GM19043 (cell line): Measurements from ENCODE around the gene NDUFS7.

Experiments used
- ATAC-seq: cut with Tn5 transposase; IDR thresholded peaks from one replicate; pipeline ENCODE4 v1.9.1; 2021; ENCODE audit warnings: low read depth; ENCODE audit not compliant: unreplicated experiment

NDUFS7 gene

GRCh38 chr19:1399745-1400144 lies 16.0 kb downstream of the NDUFS7 start:
- no peak for ATAC-seq

- ATAC-seq, result no peak
These were observed 16.8 kb downstream of the NDUFS7 start for GRCh38 chr19:1400281-1401137.

GRCh38 chr19:1401138-1401888 lies 17.6 kb downstream of the NDUFS7 start, which contains the start of gene GAMT:
Gene GAMT (minus strand): TSS chr19:1401542. CDS start chr19:1401476, 66 bp downstream.
- no peak for ATAC-seq

- ATAC-seq, result no peak
These were observed 18.1 kb downstream of the NDUFS7 start for GRCh38 chr19:1401889-1402217.

- no peak for ATAC-seq
These were observed 18.8 kb downstream of the NDUFS7 start for GRCh38 chr19:1402411-1403070.

GRCh38 chr19:1406774-1407527 lies 23.2 kb downstream of the NDUFS7 start:
- ATAC-seq, result peak; percentile 67

- no peak for ATAC-seq
These were observed 24.0 kb downstream of the NDUFS7 start, which contains the start of gene DAZAP1 for GRCh38 chr19:1407528-1408299. Gene DAZAP1 (plus strand): TSS chr19:1407586. CDS start chr19:1407774, 188 bp downstream.

GRCh38 chr19:1408300-1409203 lies 24.8 kb downstream of the NDUFS7 start:
- no peak for ATAC-seq

- no peak for ATAC-seq
These were observed 25.7 kb downstream of the NDUFS7 start for GRCh38 chr19:1409204-1410005.

GRCh38 chr19:1410136-1410786 lies 26.6 kb downstream of the NDUFS7 start:
- no peak for ATAC-seq

- ATAC-seq, result no peak
These were observed 27.1 kb downstream of the NDUFS7 start for GRCh38 chr19:1410789-1411188.

GRCh38 chr19:1411255-1412191 lies 27.8 kb downstream of the NDUFS7 start:
- ATAC-seq, result no peak

GRCh38 chr19:1412323-1412923 lies 28.7 kb downstream of the NDUFS7 start:
- no peak for ATAC-seq

GRCh38 chr19:1412995-1413800 lies 29.5 kb downstream of the NDUFS7 start:
- no peak for ATAC-seq
